Activated CD4-positive, alpha-beta T cell treated with anti-CD3 and anti-CD28 coated beads, Interleukin-2, amount 50 U/mL, for 4 hours (primary cell): Measurements from ENCODE around the gene NDUFB5.
A peak's percentile ranks its signal among the peaks of the same experiment; 100 is the strongest.
"Not testable (repeated sequence)": the region's sequence is repeated elsewhere in the genome, so short reads cannot be mapped to it uniquely, and the experiment has no call there.

Source experiments
- DNase-seq, 2 experiments: peaks; one replicate each; pipeline ENCODE4 v3.0.0-alpha.2; 2020

The NDUFB5 gene

DNA sequence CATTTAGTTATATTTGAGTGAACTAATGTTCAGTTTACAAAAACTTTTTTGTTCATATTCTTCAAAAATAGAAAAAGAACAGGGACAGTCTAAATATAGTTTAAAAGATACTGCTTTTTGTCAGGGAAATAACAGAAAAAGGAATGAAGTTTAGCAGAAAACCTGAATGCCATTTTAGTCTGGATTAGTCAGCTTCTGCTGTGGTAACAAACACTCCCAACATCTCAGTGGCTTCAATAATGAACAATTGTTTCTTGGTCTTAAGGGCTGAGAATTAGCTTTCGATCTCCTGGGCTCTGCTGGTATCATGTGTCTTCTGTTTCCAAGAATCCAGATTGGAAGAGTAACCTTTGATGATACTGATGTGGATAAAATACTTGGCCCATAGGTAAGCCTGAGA is 35.9 kb downstream of the NDUFB5 start:
- DNase-seq: no peak

DNA sequence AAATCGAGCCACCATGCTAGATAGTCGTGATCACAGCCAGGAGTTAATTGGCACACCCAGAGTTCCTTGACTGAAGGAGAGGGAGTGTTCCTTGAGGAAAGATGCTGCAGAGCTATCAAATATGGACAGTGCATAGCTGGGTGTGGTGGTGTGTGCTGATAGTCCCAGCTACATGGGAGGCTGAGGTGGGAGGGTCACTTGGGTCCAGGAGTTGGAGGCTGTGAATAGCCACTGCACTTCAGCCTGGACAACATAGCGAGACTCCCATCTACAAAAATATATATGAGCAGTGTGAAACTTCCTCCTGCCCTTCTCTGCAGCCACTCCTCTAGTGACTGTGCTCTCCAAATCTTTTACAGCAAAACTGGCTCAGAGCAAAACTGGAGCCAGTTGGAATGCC is 38.3 kb downstream of the NDUFB5 start:
- DNase-seq: no peak

- DNase-seq: not testable (repeated sequence)
These were observed 39.2 kb downstream of the NDUFB5 start for GRCh38 chr3:179643837-179644236.

DNA sequence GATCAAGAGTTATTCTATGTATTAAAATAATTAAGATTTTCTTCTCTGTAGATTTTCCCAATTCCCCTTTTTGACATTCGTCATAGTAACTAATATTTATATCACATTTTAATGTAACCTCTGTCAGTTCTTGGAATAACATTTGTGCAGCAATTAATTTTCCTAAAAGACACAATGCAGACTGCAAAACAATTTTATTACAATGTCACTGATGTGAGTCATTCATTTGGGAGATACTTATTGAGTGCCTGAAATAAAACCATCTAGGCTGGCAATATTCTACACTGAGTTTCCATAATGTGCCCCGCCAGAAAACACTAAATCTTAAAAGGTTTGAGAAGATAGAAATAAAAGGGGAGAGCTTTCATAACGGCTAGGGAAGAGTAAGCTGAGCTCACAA is 41.6 kb downstream of the NDUFB5 start:
- DNase-seq: no peak

DNA sequence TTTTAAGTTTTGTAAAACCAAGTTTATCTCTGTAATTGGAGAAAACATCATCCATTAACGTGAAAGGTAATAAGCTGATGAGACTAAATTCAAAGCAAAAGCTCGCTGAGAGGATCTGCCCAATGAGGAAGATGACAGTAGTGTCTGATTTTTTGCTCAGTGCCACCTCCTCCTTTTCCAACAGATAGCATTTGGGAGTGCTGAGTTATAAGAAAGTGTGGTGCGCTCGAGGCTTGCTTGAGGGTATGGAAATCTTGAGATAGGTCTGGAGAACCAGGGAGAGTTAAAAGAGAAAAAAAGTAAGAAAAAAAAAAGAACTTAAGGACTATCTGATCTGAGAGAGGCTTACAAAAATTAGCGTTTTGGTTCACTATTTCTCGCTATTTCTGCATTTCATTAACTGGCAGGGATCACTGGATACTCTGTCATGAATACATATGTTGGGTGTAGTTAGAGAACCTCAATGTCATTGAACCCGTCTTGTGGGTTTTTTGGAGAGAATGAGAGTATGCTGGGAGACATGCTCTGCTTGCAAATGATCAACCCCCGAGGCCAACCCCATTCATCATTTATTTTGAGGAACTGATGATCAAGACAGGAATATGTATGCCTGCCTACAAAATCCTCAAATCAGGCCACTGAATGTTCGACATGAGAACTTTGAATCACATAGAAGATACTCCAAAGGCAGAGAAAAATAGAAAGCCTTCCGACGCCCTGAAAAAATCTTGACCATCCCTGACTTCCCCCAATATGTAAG is 47.3 kb downstream of the NDUFB5 start:
- no peak for DNase-seq

- peak; percentile 37 to 48 for DNase-seq
These were observed 48.0 kb downstream of the NDUFB5 start, which contains the start of gene USP13 for GRCh38 chr3:179652447-179653095. USP13 (plus strand) TSS chr3:179653040; CDS start chr3:179653226, 186 bp downstream.

DNA sequence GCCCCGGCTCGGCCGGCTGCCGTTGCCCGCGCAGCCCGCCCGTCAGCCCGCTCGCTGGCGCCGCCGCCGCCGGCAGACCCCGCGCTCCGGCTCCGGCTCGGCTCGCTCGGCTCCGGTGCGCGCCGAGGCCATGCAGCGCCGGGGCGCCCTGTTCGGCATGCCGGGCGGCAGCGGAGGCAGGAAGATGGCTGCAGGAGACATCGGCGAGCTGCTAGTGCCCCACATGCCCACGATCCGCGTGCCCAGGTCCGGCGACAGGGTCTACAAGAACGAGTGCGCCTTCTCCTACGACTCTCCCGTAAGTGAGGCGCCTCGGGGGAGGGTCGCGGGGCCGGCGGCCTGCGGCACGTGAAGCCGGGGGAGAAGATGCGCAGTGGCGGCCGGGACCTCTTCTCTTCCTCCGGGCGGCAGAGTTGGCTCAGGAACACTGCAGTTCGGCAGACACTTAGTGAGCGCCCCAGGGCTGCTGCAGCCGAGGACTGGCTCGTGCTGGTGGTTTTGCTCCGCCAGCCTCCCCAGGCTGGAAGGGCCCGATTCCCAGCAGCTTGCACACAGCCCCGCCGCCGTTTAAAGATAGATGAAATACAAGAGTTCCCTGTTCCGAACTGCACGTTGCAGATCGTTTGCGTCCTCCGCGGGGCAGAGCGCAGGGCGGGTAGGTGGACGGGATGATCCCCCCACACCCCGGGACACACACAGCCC is 48.7 kb downstream of the NDUFB5 start:
- peak; percentile 53 to 59 for DNase-seq

GRCh38 chr3:179655236-179655635 is 50.6 kb downstream of the NDUFB5 start:
- no peak for DNase-seq

GRCh38 chr3:179658606-179659005 is 54.0 kb downstream of the NDUFB5 start:
- DNase-seq: no peak

- no peak for DNase-seq
These were observed 56.3 kb downstream of the NDUFB5 start for GRCh38 chr3:179660872-179661271.

DNA sequence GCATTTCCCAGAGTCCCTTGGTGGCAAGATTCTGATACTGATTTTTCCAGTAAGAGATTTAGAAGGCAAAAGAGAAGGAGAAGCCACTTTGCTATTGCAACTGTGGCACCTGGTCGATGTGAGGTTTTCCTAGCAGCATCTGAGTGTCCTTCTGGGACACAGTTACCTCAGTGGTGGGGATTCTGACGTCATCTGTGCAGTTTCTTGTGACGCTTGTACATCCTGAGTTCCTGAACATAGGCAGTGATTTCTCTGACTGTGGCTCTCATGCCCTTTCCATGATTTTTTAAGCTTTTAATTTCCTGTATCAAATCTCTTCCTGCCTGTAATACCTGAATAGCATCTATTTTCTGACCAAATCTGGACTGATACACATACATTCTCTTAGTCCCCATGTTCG is 57.2 kb downstream of the NDUFB5 start:
- no peak for DNase-seq

DNA sequence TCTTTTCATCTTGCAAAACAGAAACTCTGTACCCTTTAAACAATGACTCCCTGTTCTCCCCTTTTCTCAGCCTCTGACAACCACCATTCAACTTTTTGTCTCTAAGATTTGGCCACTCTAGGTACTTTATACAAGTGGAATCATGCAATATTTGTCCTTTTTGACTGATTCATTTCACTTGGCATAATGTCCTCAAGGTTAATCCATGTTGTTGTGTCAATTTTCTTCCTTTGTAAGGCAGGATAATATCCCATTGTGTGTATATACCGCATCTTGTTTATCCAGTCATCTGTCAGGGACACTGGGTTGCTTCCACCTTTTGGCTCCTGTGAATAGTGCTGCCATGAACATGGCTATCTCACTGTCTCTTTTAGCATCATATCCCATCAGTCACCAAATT is 58.5 kb downstream of the NDUFB5 start:
- DNase-seq: no peak

GRCh38 chr3:179666030-179666429 is 61.4 kb downstream of the NDUFB5 start:
- DNase-seq: no peak

GRCh38 chr3:179666436-179667035 is 61.9 kb downstream of the NDUFB5 start:
- DNase-seq: no peak

DNA sequence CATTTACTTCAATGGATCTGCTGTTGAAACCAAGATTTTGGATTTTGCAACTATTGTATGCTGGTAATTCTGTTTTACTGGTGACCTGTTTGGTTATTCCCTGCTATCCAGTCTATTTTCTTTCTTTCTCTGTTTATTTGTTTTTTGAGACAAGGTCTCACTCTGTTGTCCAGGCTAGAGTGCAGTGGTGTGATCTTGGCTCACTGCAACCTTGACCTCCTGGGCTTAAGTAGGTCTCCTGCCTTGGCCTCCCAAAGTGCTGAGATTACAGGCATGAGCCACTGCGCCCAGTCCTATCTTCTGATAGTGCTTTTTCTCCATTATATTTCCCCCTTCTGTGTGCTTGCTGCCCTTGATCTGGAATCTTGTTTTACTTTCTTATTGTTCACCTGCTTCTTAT is 63.8 kb downstream of the NDUFB5 start:
- DNase-seq: no peak

- DNase-seq: no peak
These were observed 65.7 kb downstream of the NDUFB5 start for GRCh38 chr3:179670311-179670710.

- DNase-seq: no peak
These were observed 66.7 kb downstream of the NDUFB5 start for GRCh38 chr3:179671309-179671708.

- DNase-seq: no peak
These were observed 67.2 kb downstream of the NDUFB5 start for GRCh38 chr3:179671747-179672242.

DNA sequence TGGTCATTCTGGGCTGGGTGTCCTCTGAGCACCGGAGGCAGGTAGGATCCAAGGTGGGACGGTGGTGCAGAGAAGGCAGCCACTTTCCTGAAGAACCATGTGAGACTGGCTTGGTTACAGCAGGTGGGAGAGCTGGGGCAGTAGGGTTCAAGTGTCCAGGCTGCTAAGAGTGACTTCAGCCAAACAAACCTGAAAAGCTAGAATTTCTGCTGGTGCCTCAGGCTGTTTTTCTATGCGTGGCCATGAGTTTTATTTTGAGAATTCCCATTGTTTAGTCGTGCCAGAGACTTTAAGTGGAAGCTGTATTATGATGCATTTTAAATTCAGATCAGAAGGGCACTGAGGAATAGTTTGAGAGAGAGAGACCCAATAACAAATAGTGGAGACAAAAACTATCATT is 68.3 kb downstream of the NDUFB5 start:
- no peak for DNase-seq

DNA sequence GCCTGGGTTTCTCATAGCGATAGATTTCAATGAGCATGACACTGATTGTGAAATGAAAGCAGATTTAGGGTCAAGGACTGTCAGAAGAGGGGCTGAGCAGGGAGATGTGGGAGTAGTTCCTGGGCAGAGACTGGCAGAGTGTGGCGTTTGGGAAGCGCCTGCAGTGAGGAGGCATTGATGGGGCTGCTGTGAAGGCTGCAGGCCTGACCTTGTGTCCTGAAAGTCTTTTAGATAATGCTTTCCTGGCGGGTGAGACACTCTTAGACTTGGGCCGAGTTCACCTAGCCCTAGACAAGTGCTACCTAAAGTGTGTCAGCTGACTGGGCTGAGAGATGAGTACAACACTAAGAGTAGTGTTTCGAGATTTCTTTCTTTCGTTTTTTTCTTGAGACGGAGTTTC is 68.9 kb downstream of the NDUFB5 start:
- no peak for DNase-seq

DNA sequence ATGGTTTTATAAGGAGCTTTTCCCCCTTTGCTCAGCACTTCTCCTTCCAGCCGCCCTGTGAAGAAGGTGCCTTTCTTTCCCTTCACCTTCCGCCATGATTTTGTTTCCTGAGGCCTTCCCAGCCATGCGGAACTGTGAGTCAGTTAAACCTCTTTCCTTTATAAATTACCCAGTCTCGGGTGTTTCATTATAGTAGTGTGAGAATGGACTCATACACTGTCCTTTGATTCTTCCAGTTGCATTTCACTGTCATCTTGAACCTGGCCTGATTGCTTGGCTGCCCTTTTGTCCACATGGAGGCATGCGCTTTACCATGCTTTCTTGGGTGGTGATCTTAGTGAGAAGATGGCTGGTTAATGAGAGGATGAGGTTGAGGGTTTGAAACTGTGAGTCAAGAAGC is 71.5 kb downstream of the NDUFB5 start:
- no peak for DNase-seq
